Left ventricle myocardium inferior (tissue), 1 donor: ENCODE results near the gene ARFRP1. TPM values are rescaled to one million over a fixed set of nuclear protein-coding genes. Genes with fewer than 3 reads are reported as not detected.

Source experiments
- DNase-seq: peaks from one replicate; pipeline ENCODE4 v3.0.0-alpha.2; 2020
- H3K27ac ChIP-seq: fragments of 200-600 bp; replicated peaks from 2 replicates; pipeline ENCODE4 v1.8.0; 2021
- H3K27me3 ChIP-seq: fragments of 200-600 bp; 2 replicates; pipeline ENCODE4 v1.8.0; 2021; ENCODE audit warnings: low read depth
- H3K36me3 ChIP-seq: fragments of 200-600 bp; 2 replicates; pipeline ENCODE4 v1.8.0; 2021
- H3K4me1 ChIP-seq: fragments of 200-600 bp; 2 replicates; pipeline ENCODE4 v1.8.0; 2021
- H3K4me3 ChIP-seq: fragments of 200-600 bp; 2 replicates; pipeline ENCODE4 v1.8.0; 2021; ENCODE audit warnings: mild to moderate bottlenecking, moderate library complexity
- H3K9me3 ChIP-seq: fragments of 200-600 bp; replicated peaks from 2 replicates; pipeline ENCODE4 v1.8.0; 2021
- CTCF ChIP-seq: fragments of 200-600 bp; IDR thresholded peaks from 2 replicates; pipeline ENCODE4 v1.8.0; 2021; ENCODE audit warnings: antibody characterized with exemption, mild to moderate bottlenecking, borderline replicate concordance
- intact Hi-C: fragments of 100-400 bp; cut with micrococcal nuclease; formaldehyde crosslinking; loops from one replicate; pipeline ENCODE4 v1.11.0; 2022
- total RNA-seq: library from RNA; stranded (reverse); fragmentation: NEBNext Ultra II Directional; extraction: Animal tissue kit (Norgen Biotek cat#: 25700); gene quantifications from one replicate; pipeline ENCODE4 v1.2.1, GENCODE V29; 2021
- donor health status: DM: no; HTN: yes; CAD: no; lungs with severe emphysema.

The ARFRP1 gene
- total RNA-seq, 1 donor from 2014 or later: 37.1 TPM

GRCh38 chr20:63687419-63688178 lies 20.2 kb downstream of the ARFRP1 start:
- no peak for TF ChIP-seq CTCF
- peaks cover 68% of the 10 kb centered on the region for H3K4me1 ChIP-seq
- no peaks in the 10 kb centered on the region for H3K27me3 ChIP-seq
- no peaks in the 10 kb centered on the region for H3K9me3 ChIP-seq
- peak overlapping the region; percentile 42 for H3K4me3 ChIP-seq
- no peak for DNase-seq
- intact Hi-C loops: no loop called here
- H3K36me3 ChIP-seq: no peaks in the 10 kb centered on the region
- H3K27ac ChIP-seq: peak overlapping the region; percentile 96

- Histone ChIP-seq H3K4me3 (peak overlapping the region; percentile 42), H3K27ac (peak overlapping the region; percentile 96), H3K9me3 (no peaks in the 10 kb centered on the region), H3K4me1 (peaks cover 72% of the 10 kb centered on the region), H3K27me3 (no peaks in the 10 kb centered on the region), H3K36me3 (no peaks in the 10 kb centered on the region)
- TF ChIP-seq CTCF: no peak
- peak; percentile 78 for DNase-seq
- intact Hi-C loops: no loop called here
Measured at GRCh38 chr20:63686492-63687321, 21.1 kb downstream of the ARFRP1 start.

- intact Hi-C loops: no loop called here
Measured at GRCh38 chr20:63686094-63686491, 21.7 kb downstream of the ARFRP1 start.

GRCh38 chr20:63685269-63686026 lies 22.3 kb downstream of the ARFRP1 start:
- no peak for DNase-seq
- Histone ChIP-seq H3K36me3 (no peaks in the 10 kb centered on the region), H3K27me3 (no peaks in the 10 kb centered on the region), H3K27ac (peak overlapping the region; percentile 96), H3K9me3 (no peaks in the 10 kb centered on the region), H3K4me3 (no peak overlapping the region), H3K4me1 (peaks cover 81% of the 10 kb centered on the region)
- intact Hi-C loops: no loop called here
- no peak for TF ChIP-seq CTCF

More at GRCh38 chr20:63686094-63686491, 21.7 kb downstream of the ARFRP1 start:
- peak overlapping the region; percentile 96 for H3K27ac ChIP-seq
- no peak for TF ChIP-seq CTCF
- H3K36me3 ChIP-seq: no peaks in the 10 kb centered on the region
- H3K4me3 ChIP-seq: peak overlapping the region; percentile 42
- no peaks in the 10 kb centered on the region for H3K9me3 ChIP-seq
- peaks cover 79% of the 10 kb centered on the region for H3K4me1 ChIP-seq
- H3K27me3 ChIP-seq: no peaks in the 10 kb centered on the region
- no peak for DNase-seq
